Uterus (tissue), 2 donors: Measurements from ENCODE around the gene SGMS1.

Experiments used
- POLR2A ChIP-seq, 2 donors: fragments of 450-650 bp; IDR thresholded peaks; one replicate each; pipeline ENCODE4 v1.6.1; 2016; ENCODE audit warnings: antibody characterized with exemption in 2 of 2, mild to moderate bottlenecking in 1 of 2, moderate library complexity in 1 of 2
- TF ChIP-seq, protein P1 (sequence below), 4 experiments: fragments of 200-600 bp in 2 of 4; fragments of 450-650 bp in 2 of 4; sonication (generic) in 2 of 4; IDR thresholded peaks; one replicate each; pipeline ENCODE4 v1.5.1; 2016 to 2019; ENCODE audit warnings: antibody characterized with exemption in 4 of 4, mild to moderate bottlenecking in 2 of 4, moderate library complexity in 1 of 4

DNA sequence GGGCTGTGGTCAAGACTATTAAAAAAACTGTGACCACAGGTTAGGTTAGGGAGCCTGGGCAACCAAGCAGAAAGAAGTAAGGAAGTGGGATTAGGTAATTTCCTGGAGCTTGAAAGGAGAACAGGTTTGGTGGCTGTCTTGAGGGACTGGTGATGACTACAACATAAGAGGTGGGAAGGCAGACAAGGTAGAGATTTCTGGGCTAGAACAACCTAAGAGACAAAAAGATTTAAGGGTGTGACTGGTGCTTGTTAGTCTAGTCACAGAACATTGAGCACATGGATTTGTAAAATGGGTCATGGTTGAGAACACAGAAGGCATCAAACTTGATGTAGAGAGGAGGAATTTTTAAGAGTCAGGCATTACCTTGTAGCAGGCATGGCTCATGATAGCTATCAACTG, 248.7 kb downstream of the SGMS1 start:
- TF ChIP-seq, protein P1, sequence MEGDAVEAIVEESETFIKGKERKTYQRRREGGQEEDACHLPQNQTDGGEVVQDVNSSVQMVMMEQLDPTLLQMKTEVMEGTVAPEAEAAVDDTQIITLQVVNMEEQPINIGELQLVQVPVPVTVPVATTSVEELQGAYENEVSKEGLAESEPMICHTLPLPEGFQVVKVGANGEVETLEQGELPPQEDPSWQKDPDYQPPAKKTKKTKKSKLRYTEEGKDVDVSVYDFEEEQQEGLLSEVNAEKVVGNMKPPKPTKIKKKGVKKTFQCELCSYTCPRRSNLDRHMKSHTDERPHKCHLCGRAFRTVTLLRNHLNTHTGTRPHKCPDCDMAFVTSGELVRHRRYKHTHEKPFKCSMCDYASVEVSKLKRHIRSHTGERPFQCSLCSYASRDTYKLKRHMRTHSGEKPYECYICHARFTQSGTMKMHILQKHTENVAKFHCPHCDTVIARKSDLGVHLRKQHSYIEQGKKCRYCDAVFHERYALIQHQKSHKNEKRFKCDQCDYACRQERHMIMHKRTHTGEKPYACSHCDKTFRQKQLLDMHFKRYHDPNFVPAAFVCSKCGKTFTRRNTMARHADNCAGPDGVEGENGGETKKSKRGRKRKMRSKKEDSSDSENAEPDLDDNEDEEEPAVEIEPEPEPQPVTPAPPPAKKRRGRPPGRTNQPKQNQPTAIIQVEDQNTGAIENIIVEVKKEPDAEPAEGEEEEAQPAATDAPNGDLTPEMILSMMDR (IDR thresholded peaks at IDR 0.05): no peak
- TF ChIP-seq POLR2A (IDR thresholded peaks at IDR 0.05): no peak
